GM23248 (cell line): ENCODE measurements around the gene ISM1.

ENCODE experiments used
- EZH2 ChIP-seq: fragments of 200-600 bp; sonication (generic); IDR thresholded peaks from 2 replicates; pipeline ENCODE4 v1.6.1; 2018; ENCODE audit warnings: antibody characterized with exemption, mild to moderate bottlenecking; ENCODE audit not compliant: insufficient read depth, poor library complexity, severe bottlenecking
- EZH2phosphoT487 ChIP-seq: fragments of 200-600 bp; sonication (generic); IDR thresholded peaks from 2 replicates; pipeline ENCODE4 v1.6.1; 2018; ENCODE audit warnings: antibody characterized with exemption, moderate library complexity, mild to moderate bottlenecking, low read depth; ENCODE audit not compliant: insufficient read depth

DNA sequence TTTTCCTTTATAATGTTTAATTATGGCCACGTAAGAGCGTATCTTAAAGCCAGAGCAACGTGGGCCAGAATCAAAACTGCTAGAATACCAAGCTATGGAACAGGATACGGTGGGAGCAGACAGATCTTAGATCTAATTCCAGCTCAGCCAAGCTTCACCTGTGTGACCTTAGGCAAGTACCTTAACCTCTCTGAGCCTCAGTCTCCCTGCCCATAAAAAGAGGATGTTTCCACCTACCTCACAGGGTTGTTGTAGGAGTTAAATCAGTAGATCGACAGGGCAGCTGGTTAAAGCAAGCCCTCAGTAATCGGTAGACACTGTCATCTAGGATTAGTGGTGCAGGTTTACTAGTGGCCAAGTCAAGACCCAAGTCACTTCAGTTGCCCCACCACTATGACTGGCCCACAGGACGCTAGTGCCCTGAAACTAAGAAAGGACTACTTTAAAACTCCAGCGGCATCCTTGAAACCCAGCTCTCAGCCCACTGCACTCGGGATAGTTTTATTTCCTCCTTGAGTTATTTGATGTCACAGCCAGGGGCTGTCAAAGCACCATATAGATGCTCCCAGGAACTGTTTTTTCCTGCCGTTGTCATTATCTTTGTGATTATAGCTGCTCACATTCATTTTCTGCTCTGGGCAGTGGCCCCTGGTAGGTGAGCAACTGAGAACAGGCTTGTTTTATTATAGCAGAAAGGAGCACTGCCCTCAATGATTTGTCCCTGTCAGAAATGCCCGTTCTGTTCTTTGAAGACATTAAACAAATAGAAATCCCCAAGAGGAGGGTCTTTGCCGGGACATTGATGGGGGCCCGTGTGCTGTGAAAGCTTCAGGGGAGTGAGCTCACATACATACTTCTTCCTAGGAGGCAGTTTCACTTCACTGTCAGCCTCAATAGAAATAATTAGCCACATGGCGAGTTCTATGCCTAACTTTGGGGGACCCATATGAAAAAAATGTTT lies 63.1 kb downstream of the ISM1 start:
- TF ChIP-seq EZH2phosphoT487 (no peak), EZH2 (no peak)
